Mesenchymal stem cell (in vitro differentiated cells and primary cell): ENCODE measurements around the gene FOXJ1.
A peak's percentile ranks its signal among the peaks of the same experiment; 100 is the strongest.

Source experiments
- DNase-seq: peaks from one replicate; pipeline ENCODE4 v3.0.0-alpha.2; 2013
- H2AFZ ChIP-seq: one replicate; pipeline ENCODE4 v1.6.1; 2013; ENCODE audit warnings: low read depth, mild to moderate bottlenecking, control low read depth, inconsistent platforms, low read length, moderate library complexity
- H2AK5ac ChIP-seq: 2 replicates; pipeline ENCODE4 v1.6.1; 2013; ENCODE audit warnings: low read length, moderate library complexity, mild to moderate bottlenecking, inconsistent platforms; ENCODE audit not compliant: severe bottlenecking
- H2BK120ac ChIP-seq: one replicate; pipeline ENCODE4 v1.6.1; 2013; ENCODE audit warnings: low read depth, mild to moderate bottlenecking, inconsistent platforms, low read length, moderate library complexity
- H2BK12ac ChIP-seq, 2 experiments: one replicate each; pipeline ENCODE4 v1.6.1; 2013; ENCODE audit warnings: inconsistent platforms in 2 of 2, low read length in 2 of 2, mild to moderate bottlenecking in 2 of 2, moderate library complexity in 2 of 2, control low read depth in 1 of 2
- H2BK15ac ChIP-seq: one replicate; pipeline ENCODE4 v1.6.1; 2013; ENCODE audit warnings: mild to moderate bottlenecking, low read depth, inconsistent platforms; ENCODE audit not compliant: poor library complexity, severe bottlenecking
- H2BK5ac ChIP-seq: 2 replicates; pipeline ENCODE4 v1.6.1; 2013; ENCODE audit warnings: low read depth, mild to moderate bottlenecking, low read length, control low read depth, inconsistent platforms; ENCODE audit not compliant: poor library complexity, severe bottlenecking
- H3K14ac ChIP-seq, 2 experiments: one replicate each; pipeline ENCODE4 v1.6.1; 2013; ENCODE audit warnings: inconsistent platforms in 2 of 2, low read length in 2 of 2, control low read depth in 1 of 2, mild to moderate bottlenecking in 1 of 2, moderate library complexity in 1 of 2
- H3K18ac ChIP-seq, 2 experiments: one replicate each; pipeline ENCODE4 v1.6.1; 2013; ENCODE audit warnings: inconsistent platforms in 2 of 2, low read length in 2 of 2, control low read depth in 1 of 2, low read depth in 1 of 2, mild to moderate bottlenecking in 1 of 2
- H3K23ac ChIP-seq, 2 experiments: one replicate each; pipeline ENCODE4 v1.6.1; 2013; ENCODE audit warnings: inconsistent platforms in 2 of 2, low read length in 2 of 2, mild to moderate bottlenecking in 2 of 2, moderate library complexity in 2 of 2, control low read depth in 1 of 2
- H3K27ac ChIP-seq: 2 replicates; pipeline ENCODE4 v1.5.1; 2013; ENCODE audit warnings: mild to moderate bottlenecking, moderate library complexity, low read length, control low read depth, inconsistent platforms; ENCODE audit not compliant: poor library complexity, severe bottlenecking
- H3K27me3 ChIP-seq, 2 experiments: 2 replicates each; pipeline versions ENCODE4 v1.6.1 to v1.7.0; 2013; ENCODE audit warnings: low read length in 2 of 2, mild to moderate bottlenecking in 2 of 2, moderate library complexity in 2 of 2, control low read depth in 1 of 2, inconsistent platforms in 1 of 2; ENCODE audit not compliant: control insufficient read depth in 1 of 2, insufficient read depth in 1 of 2
- H3K36me3 ChIP-seq, 2 experiments: 2 replicates each; pipeline versions ENCODE4 v1.6.1 to v1.7.0; 2013; ENCODE audit warnings: low read length in 2 of 2, control low read depth in 1 of 2, inconsistent platforms in 1 of 2, low read depth in 1 of 2, mild to moderate bottlenecking in 1 of 2; ENCODE audit not compliant: insufficient read depth in 2 of 2, control insufficient read depth in 1 of 2
- H3K4ac ChIP-seq, 2 experiments: one replicate each; pipeline ENCODE4 v1.6.1; 2013; ENCODE audit warnings: inconsistent platforms in 2 of 2, low read length in 2 of 2, mild to moderate bottlenecking in 2 of 2, moderate library complexity in 2 of 2, control low read depth in 1 of 2, low read depth in 1 of 2
- H3K4me1 ChIP-seq: 2 replicates; pipeline ENCODE4 v1.6.1; 2013; ENCODE audit warnings: low read depth, low read length, control low read depth; ENCODE audit not compliant: control insufficient read depth, insufficient read depth
- H3K4me2 ChIP-seq: 2 replicates; pipeline ENCODE4 v1.6.1; 2013; ENCODE audit warnings: low read length, mild to moderate bottlenecking, inconsistent platforms; ENCODE audit not compliant: poor library complexity, severe bottlenecking
- H3K4me3 ChIP-seq, 2 experiments: 2 replicates each; pipeline versions ENCODE4 v1.5.1 to v1.7.0; 2013; ENCODE audit warnings: low read length in 2 of 2, mild to moderate bottlenecking in 2 of 2, control low read depth in 1 of 2, low read depth in 1 of 2; ENCODE audit not compliant: insufficient read depth in 1 of 2
- H3K79me1 ChIP-seq: replicated peaks from 2 replicates; pipeline ENCODE4 v1.6.1; 2013; ENCODE audit warnings: mild to moderate bottlenecking, control low read depth, low read length, inconsistent platforms; ENCODE audit not compliant: poor library complexity, severe bottlenecking
- H3K9ac ChIP-seq: 2 replicates; pipeline ENCODE4 v1.7.0; 2013; ENCODE audit warnings: mild to moderate bottlenecking, low read length, moderate library complexity
- H3K9me3 ChIP-seq: 2 replicates; pipeline ENCODE4 v1.7.0; 2013; ENCODE audit warnings: mild to moderate bottlenecking, low read length; ENCODE audit not compliant: control insufficient read depth
- H4K8ac ChIP-seq: one replicate; pipeline ENCODE4 v1.6.1; 2013; ENCODE audit warnings: inconsistent platforms, mild to moderate bottlenecking, low read length, moderate library complexity
- H4K91ac ChIP-seq: one replicate; pipeline ENCODE4 v1.6.1; 2013; ENCODE audit warnings: mild to moderate bottlenecking, low read length, inconsistent platforms
- WGBS: methylation state at CpG from one replicate; pipeline ENCODE4 v1.1.7; 2013; ENCODE audit warnings: mixed read lengths; 5-methylcytosine and 5-hydroxymethylcytosine counted together

Gene FOXJ1

DNA sequence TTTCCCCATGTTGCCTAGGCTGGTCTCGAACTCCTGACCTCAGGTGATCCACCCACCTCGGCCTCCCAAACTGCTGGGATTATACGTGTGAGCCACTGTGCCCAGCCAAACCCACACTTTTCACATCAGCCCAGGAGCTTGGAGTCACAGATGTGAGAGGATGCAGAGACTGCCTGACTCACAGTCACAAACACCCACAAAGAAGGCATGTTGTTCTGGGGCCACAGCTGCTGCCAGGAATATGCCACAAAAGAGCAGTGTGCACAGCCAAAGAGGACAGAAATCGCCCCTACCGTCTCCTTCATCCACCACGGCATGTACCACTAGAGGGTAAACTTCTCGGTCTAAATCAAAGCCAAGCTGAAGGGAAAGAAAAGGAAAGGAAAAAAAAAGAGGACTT lies 25.1 kb upstream of the FOXJ1 start:
- 90% methylated on average over 7 of the region's 7 CpGs for WGBS
- H2AK5ac ChIP-seq = no peak overlapping the region
- H4K91ac ChIP-seq = no peak overlapping the region
- no peaks in the 10 kb centered on the region for H3K79me1 ChIP-seq
- H2BK5ac ChIP-seq = no peak overlapping the region
- H3K9ac ChIP-seq = no peak overlapping the region
- no peaks in the 10 kb centered on the region for H3K27me3 ChIP-seq
- no peak for DNase-seq
- no peak overlapping the region for H2BK12ac ChIP-seq
- H3K18ac ChIP-seq = no peak overlapping the region
- H2BK120ac ChIP-seq = no peak overlapping the region
- peaks cover 7% of the 10 kb centered on the region for H3K4me1 ChIP-seq
- H3K9me3 ChIP-seq = no peaks in the 10 kb centered on the region
- H3K23ac ChIP-seq = no peak overlapping the region
- H3K14ac ChIP-seq = peak overlapping the region in 1 of 2 experiments; percentile 7
- H3K4me2 ChIP-seq = no peak overlapping the region
- H3K36me3 ChIP-seq = peaks cover 0 to 7% of the 10 kb centered on the region in 2 experiments
- no peak overlapping the region for H4K8ac ChIP-seq
- H3K27ac ChIP-seq = no peak overlapping the region
- H2BK15ac ChIP-seq = no peak overlapping the region
- H3K4me3 ChIP-seq = no peak overlapping the region
- no peak overlapping the region for H3K4ac ChIP-seq
- H2AFZ ChIP-seq = no peak overlapping the region

DNA sequence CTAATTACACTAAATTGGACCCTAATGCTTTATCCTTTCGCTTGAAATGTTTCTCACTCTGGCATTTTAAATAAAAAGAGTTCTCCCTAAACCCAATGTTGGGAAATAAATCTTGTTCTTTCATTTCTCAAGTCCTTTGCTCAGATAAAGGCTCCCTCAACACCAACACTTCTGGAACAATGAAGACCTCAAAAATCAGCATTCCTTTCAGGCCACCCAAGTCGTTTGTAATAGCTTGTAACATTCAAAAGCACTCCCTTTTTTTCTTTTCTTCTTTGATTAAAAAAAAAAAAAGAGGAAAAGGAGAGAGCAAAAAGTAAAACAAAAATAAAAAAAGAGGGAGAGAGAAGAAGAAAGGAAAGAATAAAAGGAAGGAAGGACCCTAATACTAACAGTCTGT lies 23.3 kb upstream of the FOXJ1 start:
- Histone ChIP-seq H3K36me3 (peaks cover 0 to 7% of the 10 kb centered on the region in 2 experiments), H2BK12ac (no peak overlapping the region), H3K4ac (no peak overlapping the region), H3K4me2 (no peak overlapping the region), H3K27ac (no peak overlapping the region), H3K9ac (no peak overlapping the region), H2AFZ (no peak overlapping the region), H2BK15ac (no peak overlapping the region), H2BK120ac (no peak overlapping the region), H2BK5ac (no peak overlapping the region), H2AK5ac (no peak overlapping the region), H4K91ac (no peak overlapping the region), H3K14ac (no peak overlapping the region), H3K4me3 (no peak overlapping the region), H3K4me1 (peaks cover 7% of the 10 kb centered on the region), H4K8ac (no peak overlapping the region), H3K23ac (no peak overlapping the region), H3K27me3 (no peaks in the 10 kb centered on the region), H3K18ac (no peak overlapping the region), H3K79me1 (no peaks in the 10 kb centered on the region), H3K9me3 (no peaks in the 10 kb centered on the region)
- DNase-seq = no peak
- WGBS = 95% methylated on average over 1 of the region's 2 CpGs

DNA sequence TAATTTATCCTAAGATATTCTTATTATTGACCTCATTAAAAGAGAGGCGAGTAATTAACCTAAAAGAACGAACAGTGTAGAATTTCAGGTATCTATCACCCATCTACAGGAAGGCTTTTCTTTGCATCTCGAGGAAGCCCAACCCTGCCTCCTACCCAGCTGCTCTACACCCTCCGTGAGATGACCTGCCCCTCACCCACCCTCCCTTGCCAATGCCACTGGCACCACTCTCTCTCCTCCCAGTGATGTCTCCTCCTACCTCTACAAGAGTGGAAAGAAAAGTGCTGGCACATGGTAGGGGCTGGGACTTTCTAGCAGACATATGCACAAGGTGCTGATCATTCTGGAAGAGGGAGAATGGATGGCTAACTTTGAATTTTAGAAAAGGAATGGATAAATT lies 22.9 kb upstream of the FOXJ1 start:
- H2AFZ ChIP-seq = no peak overlapping the region
- H2AK5ac ChIP-seq = no peak overlapping the region
- H2BK5ac ChIP-seq = no peak overlapping the region
- no peaks in the 10 kb centered on the region for H3K27me3 ChIP-seq
- H3K4me2 ChIP-seq = no peak overlapping the region
- H3K9me3 ChIP-seq = no peaks in the 10 kb centered on the region
- no peak overlapping the region for H2BK12ac ChIP-seq
- no peak overlapping the region for H2BK120ac ChIP-seq
- H3K36me3 ChIP-seq = peaks cover 0 to 10% of the 10 kb centered on the region in 2 experiments
- H3K18ac ChIP-seq = no peak overlapping the region
- H2BK15ac ChIP-seq = no peak overlapping the region
- no peak overlapping the region for H3K23ac ChIP-seq
- no peaks in the 10 kb centered on the region for H3K79me1 ChIP-seq
- no peak overlapping the region for H4K91ac ChIP-seq
- no peak overlapping the region for H3K27ac ChIP-seq
- 96% methylated on average over 3 of the region's 4 CpGs for WGBS
- no peak overlapping the region for H3K9ac ChIP-seq
- no peak overlapping the region for H4K8ac ChIP-seq
- no peak for DNase-seq
- H3K4me1 ChIP-seq = peaks cover 7% of the 10 kb centered on the region
- H3K14ac ChIP-seq = no peak overlapping the region
- H3K4me3 ChIP-seq = no peak overlapping the region
- no peak overlapping the region for H3K4ac ChIP-seq

DNA sequence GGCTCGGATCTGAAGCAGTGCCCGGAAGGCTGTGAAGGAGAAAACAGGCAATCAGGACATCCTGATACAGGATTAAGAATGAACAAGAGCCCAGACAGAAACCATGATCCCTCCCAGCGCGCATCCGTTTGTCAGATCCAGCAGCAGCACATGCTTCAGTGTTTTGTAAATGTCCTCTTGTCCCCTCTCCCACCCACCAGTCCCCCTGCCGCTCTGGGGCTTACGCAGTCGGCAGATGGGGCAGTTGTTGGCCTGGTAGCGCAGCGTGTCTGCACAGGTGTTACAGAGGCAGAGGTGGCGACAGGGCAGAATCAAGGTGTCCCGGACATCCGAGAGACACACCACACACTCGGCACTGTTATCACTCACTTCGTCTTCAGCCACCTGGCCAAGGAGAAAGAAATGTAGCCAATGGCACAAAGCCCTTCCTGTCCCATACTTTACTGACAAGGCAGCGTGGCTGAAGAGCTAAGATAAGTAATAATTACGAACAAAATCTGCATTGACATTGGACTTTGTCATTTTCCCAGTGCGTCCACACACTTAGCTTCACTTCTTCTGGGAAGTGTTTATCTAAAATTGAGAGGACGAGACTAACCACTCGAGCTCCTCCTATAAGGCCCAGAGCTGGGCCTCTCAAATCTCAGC lies 20.7 kb upstream of the FOXJ1 start:
- H3K4ac ChIP-seq = no peak overlapping the region
- H3K4me3 ChIP-seq = no peak overlapping the region
- H3K18ac ChIP-seq = no peak overlapping the region
- no peak overlapping the region for H2AFZ ChIP-seq
- H3K9me3 ChIP-seq = no peaks in the 10 kb centered on the region
- 95% methylated on average over 20 of the region's 20 CpGs for WGBS
- H2BK120ac ChIP-seq = no peak overlapping the region
- peaks cover 0 to 7% of the 10 kb centered on the region in 2 experiments for H3K27me3 ChIP-seq
- H3K4me2 ChIP-seq = no peak overlapping the region
- peaks cover 7% of the 10 kb centered on the region for H3K4me1 ChIP-seq
- H2BK5ac ChIP-seq = no peak overlapping the region
- H4K91ac ChIP-seq = no peak overlapping the region
- no peaks in the 10 kb centered on the region for H3K79me1 ChIP-seq
- no peak overlapping the region for H2BK12ac ChIP-seq
- H3K14ac ChIP-seq = peak overlapping the region in 1 of 2 experiments; percentile 49
- no peak overlapping the region for H3K23ac ChIP-seq
- no peak overlapping the region for H2BK15ac ChIP-seq
- H3K9ac ChIP-seq = no peak overlapping the region
- peak overlapping the region; percentile 95 for H2AK5ac ChIP-seq
- H4K8ac ChIP-seq = no peak overlapping the region
- peaks cover 0 to 14% of the 10 kb centered on the region in 2 experiments for H3K36me3 ChIP-seq
- H3K27ac ChIP-seq = peak overlapping the region; percentile 78
- no peak for DNase-seq
